ENCODE results near the gene ZNF805. TPM values are rescaled to one million over a fixed set of nuclear protein-coding genes. Genes with fewer than 3 reads are reported as not detected.
"Not testable (repeated sequence)": the region's sequence is repeated elsewhere in the genome, so short reads cannot be mapped to it uniquely, and the experiment has no call there.

The ZNF805 gene
- 10 to 100 TPM; 13.3 to 19.7 (median 17.3) TPM for total RNA-seq

DNA sequence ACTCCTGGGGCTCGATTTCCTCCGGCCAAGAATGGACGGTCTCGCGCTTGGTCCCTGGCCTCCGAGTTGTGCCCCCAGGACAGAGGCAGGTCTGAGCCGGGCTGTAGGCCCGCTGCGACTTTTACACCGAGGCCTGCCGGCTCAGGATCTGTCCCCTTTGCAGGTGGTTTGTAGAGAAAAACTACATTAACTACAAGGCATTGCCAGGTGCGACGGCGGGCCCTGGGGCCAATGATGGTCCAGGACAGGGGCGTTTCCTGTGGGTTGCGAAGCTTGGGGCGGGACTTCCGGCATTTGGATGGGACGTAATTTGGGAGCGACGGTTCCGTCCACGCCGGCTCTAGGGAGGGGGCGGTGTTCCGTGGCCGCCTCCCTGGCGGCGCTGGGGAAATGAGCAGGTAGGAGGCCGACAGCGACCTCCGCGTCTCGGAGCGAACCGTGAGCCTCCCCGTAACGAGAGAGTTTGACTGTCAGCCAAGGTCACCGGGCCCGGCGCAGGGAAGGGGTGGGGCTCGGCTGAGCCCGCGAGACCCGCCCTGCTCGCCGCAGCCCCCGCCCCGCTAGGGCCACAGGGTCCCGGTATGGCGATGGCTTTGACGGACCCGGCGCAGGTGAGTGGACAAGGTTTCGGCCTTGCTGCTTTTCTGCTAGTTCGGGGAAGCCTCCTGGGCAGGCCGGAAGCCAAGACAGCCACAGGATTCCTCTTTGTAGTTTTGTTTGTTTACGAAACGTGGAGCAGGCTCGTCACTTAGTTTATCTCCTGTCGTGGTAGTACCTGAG is at the start of gene ZNF805:
Gene ZNF805, plus strand, starts transcription at position 322 of the 780 bp plus-strand sequence. Its CDS starts 260 bp downstream, at position 582.
- intact Hi-C loops (cut with DNase I): loop anchor here (5.0 kb wide), 1 partner anchor 37 kb away; no protein-coding TSS in a partner anchor
- Histone ChIP-seq H3K4me3 (peak within 1 kb of the TSS; percentile 79 to 94 (median 88)), H3K27ac (replicated peaks in 1 of 4) (peak within 1 kb of the TSS; percentile 88 to 92 (median 90)), H3K9me3 (no peaks in the 10 kb centered on the region), H3K27me3 (no peaks in the 10 kb centered on the region), H3K36me3 (peaks cover 12 to 30% (median 19%) of the 10 kb centered on the region in 4 donors), H3K4me1 (peaks cover 21 to 36% (median 29%) of the 10 kb centered on the region in 4 donors)
- WGBS: 0% methylated on average over 26 of the region's 61 CpGs
- DNase-seq (ENCODE audit: extremely low spot score): peak; percentile 98
- TF ChIP-seq, protein P1, sequence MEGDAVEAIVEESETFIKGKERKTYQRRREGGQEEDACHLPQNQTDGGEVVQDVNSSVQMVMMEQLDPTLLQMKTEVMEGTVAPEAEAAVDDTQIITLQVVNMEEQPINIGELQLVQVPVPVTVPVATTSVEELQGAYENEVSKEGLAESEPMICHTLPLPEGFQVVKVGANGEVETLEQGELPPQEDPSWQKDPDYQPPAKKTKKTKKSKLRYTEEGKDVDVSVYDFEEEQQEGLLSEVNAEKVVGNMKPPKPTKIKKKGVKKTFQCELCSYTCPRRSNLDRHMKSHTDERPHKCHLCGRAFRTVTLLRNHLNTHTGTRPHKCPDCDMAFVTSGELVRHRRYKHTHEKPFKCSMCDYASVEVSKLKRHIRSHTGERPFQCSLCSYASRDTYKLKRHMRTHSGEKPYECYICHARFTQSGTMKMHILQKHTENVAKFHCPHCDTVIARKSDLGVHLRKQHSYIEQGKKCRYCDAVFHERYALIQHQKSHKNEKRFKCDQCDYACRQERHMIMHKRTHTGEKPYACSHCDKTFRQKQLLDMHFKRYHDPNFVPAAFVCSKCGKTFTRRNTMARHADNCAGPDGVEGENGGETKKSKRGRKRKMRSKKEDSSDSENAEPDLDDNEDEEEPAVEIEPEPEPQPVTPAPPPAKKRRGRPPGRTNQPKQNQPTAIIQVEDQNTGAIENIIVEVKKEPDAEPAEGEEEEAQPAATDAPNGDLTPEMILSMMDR (IDR thresholded peaks at IDR 0.05): peak in 1 of 3 experiments; percentile 20
- TF ChIP-seq EP300 (IDR thresholded peaks at IDR 0.05) (no peak), POLR2AphosphoS5 (IDR thresholded peaks at IDR 0.05) (peak; percentile 91 to 94), POLR2A (IDR thresholded peaks at IDR 0.05; ENCODE audit: low read depth) (peak; percentile 36)

DNA sequence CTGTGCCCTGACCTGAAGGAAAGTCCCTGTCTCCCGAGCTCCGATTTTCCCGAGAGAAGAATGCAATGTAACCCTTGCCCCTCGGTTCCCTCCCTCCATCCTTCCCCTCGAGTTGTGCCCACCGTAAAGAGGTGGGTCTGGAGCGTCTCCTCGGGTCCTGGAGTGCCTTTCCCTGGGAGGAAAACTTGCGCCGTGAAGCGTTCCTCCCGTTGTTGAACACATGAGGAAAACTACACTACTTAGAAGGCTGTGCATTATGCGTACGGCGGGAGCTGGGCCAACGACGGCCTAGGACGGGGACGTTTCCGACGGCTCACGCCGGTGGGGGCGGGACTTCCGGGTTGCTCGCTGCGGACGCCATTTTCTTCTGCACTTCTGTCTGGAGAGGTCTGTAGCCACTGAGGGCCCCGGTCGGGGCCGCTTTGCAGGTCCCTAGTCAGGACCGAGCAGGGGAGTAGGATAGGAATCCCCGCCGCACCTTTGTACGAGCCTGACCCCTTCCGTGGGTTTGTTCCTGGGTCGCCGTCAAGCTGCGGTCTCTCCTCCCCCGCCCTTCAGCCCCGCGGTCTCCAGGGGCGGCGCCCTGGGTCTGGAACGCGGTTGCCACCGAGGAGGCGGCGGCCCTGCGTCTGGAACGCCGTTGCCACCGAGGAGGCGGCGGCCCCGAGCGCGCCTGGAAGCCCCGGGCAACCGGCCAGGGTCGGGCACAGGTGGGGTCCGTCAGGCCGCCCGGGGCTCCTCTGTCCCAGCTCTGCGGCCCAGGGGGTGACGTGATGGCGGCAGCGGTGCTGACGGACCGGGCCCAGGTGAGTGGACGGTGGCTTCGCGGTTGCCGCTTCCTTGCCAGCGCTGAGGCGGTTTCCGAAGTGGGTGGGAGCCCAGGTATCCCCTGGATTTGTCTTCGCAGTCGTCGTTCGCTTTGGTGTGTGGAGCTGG is 49.0 kb upstream of the ZNF805 start, which contains the start of gene ZNF264:
Gene ZNF264, plus strand, starts transcription at position 360 of the 936 bp plus-strand sequence. Its CDS starts 414 bp downstream, at position 774.
- under 1% methylated on average over 21 of the region's 81 CpGs for WGBS
- H3K27ac ChIP-seq (replicated peaks in 1 of 4): peak within 1 kb of the TSS; percentile 86 to 90 (median 88)
- peaks cover 0 to 11% (median 0%) of the 10 kb centered on the region in 4 donors for H3K27me3 ChIP-seq
- H3K36me3 ChIP-seq: peaks cover 22 to 38% (median 31%) of the 10 kb centered on the region in 4 donors
- peaks cover 20 to 32% (median 28%) of the 10 kb centered on the region in 4 donors for H3K4me1 ChIP-seq
- H3K9me3 ChIP-seq: no peaks in the 10 kb centered on the region
- intact Hi-C loops (cut with DNase I): loop anchor here (10.0 kb wide), 1 partner anchor 963 kb away; the partner anchor contains the start of gene ZNF329
- TF ChIP-seq POLR2AphosphoS5 (IDR thresholded peaks at IDR 0.05) (peak; percentile 72 to 79), POLR2A (IDR thresholded peaks at IDR 0.05; ENCODE audit: low read depth) (no peak), EP300 (IDR thresholded peaks at IDR 0.05) (no peak)
- TF ChIP-seq, protein P1 (IDR thresholded peaks at IDR 0.05): no peak
- H3K4me3 ChIP-seq: peak within 1 kb of the TSS; percentile 67 to 97 (median 92)
- DNase-seq (ENCODE audit: extremely low spot score): peak; percentile 98

DNA sequence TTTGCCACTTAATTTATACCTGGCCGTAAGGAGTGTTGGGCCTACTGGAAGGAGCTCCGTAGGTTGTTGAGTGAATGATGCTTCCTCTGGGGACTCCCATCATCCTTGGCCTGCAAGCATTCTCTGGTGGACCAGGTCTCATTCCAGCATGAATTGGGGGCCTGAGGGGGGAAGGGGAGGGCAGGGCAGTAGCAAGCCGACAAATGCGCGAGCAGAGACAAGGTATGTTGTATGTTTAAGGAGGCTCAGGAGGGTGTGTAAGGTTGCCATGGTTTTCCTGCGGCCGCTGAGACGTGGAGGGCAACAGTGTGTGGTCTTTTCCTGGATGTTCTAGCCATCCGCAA is 48.4 kb upstream of the ZNF805 start:
- intact Hi-C loops (cut with DNase I): loop anchor here (10.0 kb wide), 1 partner anchor 963 kb away; the partner anchor contains the start of gene ZNF329
- DNase-seq (ENCODE audit: extremely low spot score): no peak
- TF ChIP-seq POLR2AphosphoS5 (IDR thresholded peaks at IDR 0.05) (no peak), EP300 (IDR thresholded peaks at IDR 0.05) (no peak), POLR2A (IDR thresholded peaks at IDR 0.05; ENCODE audit: low read depth) (no peak)
- TF ChIP-seq, protein P1 (IDR thresholded peaks at IDR 0.05): no peak
- peak overlapping the region; percentile 86 to 90 (median 88) for H3K27ac ChIP-seq (replicated peaks in 1 of 4)
- peaks cover 27 to 44% (median 38%) of the 10 kb centered on the region in 4 donors for H3K36me3 ChIP-seq
- H3K9me3 ChIP-seq: no peaks in the 10 kb centered on the region
- H3K4me3 ChIP-seq: peak overlapping the region; percentile 67 to 97 (median 92)
- peaks cover 0 to 5% (median 0%) of the 10 kb centered on the region in 4 donors for H3K27me3 ChIP-seq
- 0% methylated on average over 7 of the region's 9 CpGs for WGBS
- peaks cover 20 to 32% (median 28%) of the 10 kb centered on the region in 4 donors for H3K4me1 ChIP-seq

DNA sequence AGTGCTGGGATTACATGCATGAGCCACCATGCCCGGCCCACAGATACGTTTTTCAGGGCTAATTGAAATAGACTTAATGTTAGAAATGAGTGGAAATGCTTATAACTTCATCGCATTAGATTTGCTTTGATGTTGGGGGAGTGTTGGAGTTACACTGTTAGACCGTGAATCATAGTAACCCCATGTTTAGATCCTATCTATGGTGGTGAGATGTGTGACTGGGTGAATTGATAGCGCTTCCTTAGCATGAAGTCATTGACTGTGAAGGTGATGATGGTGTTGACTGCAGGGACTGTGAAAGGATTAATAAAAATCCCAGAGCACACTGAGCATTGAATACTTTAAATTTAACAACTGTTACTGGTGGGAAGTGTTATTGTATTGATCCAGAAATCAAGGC is 47.4 kb upstream of the ZNF805 start:
- peak overlapping the region; percentile 67 to 97 (median 92) for H3K4me3 ChIP-seq
- TF ChIP-seq, protein P1 (IDR thresholded peaks at IDR 0.05): no peak
- TF ChIP-seq POLR2AphosphoS5 (IDR thresholded peaks at IDR 0.05) (no peak), POLR2A (IDR thresholded peaks at IDR 0.05; ENCODE audit: low read depth) (no peak), EP300 (IDR thresholded peaks at IDR 0.05) (no peak)
- H3K4me1 ChIP-seq: peaks cover 20 to 32% (median 28%) of the 10 kb centered on the region in 4 donors
- H3K27ac ChIP-seq (replicated peaks in 1 of 4): no peak overlapping the region
- no peaks in the 10 kb centered on the region for H3K27me3 ChIP-seq
- 82% methylated on average over 5 of the region's 5 CpGs for WGBS
- H3K9me3 ChIP-seq: no peaks in the 10 kb centered on the region
- H3K36me3 ChIP-seq: peaks cover 36 to 54% (median 46%) of the 10 kb centered on the region in 4 donors
- DNase-seq (ENCODE audit: extremely low spot score): peak; percentile 8
- intact Hi-C loops (cut with DNase I): loop anchor here (10.0 kb wide), 1 partner anchor 962 kb away; the partner anchor contains the start of gene ZNF329

DNA sequence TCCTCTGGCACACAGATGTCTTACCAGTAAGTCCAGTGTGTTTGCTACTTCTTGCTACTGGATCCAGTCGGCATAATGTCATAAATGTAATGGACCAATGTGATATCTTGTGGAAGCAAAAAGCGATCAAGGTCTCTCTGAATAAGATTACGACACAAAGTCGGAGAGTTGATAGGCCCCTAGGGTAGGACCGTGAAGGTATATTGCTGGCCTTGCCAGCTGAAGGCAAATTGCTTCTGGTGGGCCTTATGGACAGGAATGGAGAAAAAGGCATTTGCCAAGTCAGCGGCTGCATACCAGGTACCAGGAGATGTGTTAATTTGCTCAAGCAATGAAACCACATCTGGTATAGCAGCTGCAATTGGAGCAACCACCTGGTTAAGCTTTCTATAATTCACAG is 42.6 kb upstream of the ZNF805 start:
- intact Hi-C loops (cut with DNase I): loop anchor here (10.0 kb wide), 1 partner anchor 957 kb away; the partner anchor contains the start of gene ZNF329
- not testable (repeated sequence) for H3K9me3 ChIP-seq; DNase-seq (ENCODE audit: extremely low spot score); H3K4me3 ChIP-seq; H3K27me3 ChIP-seq; H3K27ac ChIP-seq (replicated peaks in 1 of 4)
- Histone ChIP-seq H3K36me3 (peaks cover 38 to 96% (median 88%) of the 10 kb centered on the region in 4 donors), H3K4me1 (peaks cover 10 to 26% (median 16%) of the 10 kb centered on the region in 4 donors)
- WGBS: 92% methylated on average over 6 of the region's 6 CpGs
